NCI-H510A (cell line): ENCODE data around the gene IGSF3.

ENCODE experiments used
- DNase-seq: peaks from one replicate; lab custom pipeline; 2025; lab: John Stamatoyannopoulos, UW

Gene IGSF3

DNA sequence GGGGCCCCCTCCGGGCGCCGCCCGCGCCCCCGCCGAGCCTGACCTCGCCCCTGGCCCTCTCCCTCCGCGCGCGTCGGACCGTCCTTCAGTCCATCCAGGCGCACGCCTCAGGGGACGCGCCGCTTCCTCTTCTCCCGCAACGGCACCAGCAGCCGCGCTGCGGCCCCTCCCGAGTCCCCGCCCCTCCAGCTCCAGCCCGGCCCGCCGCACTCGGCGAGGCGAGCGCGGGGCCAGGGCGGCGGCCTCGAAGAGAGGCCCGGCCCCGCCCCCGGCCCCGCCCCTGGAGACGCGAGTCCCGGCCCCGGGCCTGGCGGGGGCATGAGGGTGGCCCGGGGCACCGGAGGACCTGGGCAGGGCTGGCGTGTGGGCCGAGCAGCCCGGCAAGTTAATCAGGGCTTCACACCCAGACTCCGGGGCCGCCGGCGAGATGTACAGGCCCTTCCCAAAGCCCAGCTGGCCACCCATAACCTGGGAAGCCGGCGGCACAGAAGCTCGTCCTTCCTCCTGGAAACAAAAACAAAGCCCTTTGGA is at the start of gene IGSF3:
TSS of gene IGSF3 (minus strand) at position 159 of the 531 bp plus-strand sequence. CDS start 1,407 bp downstream, outside the sequence.
- DNase-seq: peak; percentile 77

DNA sequence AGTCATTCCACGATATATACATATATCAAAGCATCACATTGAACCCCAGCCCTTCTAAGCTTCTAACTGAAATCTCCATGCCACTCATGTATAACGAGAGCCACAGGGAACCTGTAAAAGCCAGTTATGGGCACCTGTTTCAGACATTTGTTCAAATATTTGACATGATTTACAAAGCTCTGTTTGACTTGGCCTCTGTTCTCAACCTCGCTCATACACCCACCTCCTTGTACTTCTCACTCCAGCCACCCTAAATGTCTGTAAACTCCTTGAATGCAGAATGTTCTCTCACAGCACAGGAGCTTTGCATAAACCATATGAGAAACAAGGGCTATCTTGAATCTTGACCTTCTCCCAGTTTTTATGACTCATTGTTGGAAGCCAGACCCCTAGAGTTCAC is 49.8 kb upstream of the IGSF3 start:
- no peak for DNase-seq

DNA sequence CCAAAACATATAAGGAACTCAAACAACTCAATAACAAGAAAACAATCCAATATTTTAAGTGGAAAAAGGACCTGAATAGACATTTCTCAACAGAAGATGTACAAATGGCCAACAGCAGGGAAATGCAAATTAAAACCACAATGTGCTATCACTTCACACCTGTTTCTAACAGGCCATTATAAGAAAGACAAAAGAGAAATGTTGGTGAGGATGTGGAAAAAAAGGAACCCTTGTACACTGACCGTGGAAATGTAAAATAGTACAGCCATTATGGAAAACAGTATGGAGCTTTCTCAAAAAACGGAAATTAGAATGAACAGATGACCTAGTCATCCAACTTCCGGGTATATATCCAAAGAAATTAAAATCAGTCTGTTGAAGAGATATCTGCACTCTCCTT is 48.9 kb upstream of the IGSF3 start:
- DNase-seq: no peak

DNA sequence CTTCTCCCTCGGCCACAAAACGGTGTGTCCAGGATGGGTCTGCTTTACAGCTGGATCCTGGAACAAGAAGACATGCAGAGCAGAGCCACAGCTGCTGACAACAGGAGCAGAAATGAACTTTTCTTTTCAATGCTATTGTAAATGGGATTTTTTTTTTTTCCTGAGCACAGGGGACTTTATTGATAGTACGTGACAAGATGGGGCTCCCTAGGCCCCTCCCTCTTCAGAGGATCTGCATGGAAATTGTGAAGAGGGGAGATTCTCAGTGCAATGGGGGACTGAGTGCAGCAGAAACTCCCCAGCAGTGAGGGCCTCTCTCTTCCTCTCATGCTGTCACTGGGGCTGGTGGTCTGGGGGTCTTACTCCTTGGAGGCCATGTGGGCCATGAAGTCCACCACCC is 45.9 kb upstream of the IGSF3 start:
- DNase-seq: no peak

DNA sequence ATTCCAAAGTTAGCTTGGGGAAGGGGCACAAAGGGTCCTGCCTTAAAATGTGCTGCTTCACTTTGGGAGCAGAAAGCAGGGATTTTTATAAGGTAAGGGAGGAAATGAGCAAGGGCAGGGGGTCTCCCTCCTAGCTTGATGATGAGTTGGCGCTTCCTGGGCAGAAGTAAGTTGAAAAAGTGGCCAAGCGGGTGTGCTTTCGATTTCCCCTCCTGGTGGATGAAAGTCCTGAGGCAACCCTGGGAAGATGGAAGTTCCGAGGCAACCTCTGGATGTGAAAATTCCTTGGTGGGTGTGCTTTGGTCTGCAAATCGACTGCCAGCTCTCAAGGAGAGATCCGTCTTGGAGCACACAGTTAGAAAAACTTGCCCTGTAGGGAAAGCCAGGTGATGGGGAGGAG is 45.0 kb upstream of the IGSF3 start:
- no peak for DNase-seq

- peak; percentile 49 for DNase-seq
Measured at GRCh38 chr1:116711263-116711840, 43.8 kb upstream of the IGSF3 start.

DNA sequence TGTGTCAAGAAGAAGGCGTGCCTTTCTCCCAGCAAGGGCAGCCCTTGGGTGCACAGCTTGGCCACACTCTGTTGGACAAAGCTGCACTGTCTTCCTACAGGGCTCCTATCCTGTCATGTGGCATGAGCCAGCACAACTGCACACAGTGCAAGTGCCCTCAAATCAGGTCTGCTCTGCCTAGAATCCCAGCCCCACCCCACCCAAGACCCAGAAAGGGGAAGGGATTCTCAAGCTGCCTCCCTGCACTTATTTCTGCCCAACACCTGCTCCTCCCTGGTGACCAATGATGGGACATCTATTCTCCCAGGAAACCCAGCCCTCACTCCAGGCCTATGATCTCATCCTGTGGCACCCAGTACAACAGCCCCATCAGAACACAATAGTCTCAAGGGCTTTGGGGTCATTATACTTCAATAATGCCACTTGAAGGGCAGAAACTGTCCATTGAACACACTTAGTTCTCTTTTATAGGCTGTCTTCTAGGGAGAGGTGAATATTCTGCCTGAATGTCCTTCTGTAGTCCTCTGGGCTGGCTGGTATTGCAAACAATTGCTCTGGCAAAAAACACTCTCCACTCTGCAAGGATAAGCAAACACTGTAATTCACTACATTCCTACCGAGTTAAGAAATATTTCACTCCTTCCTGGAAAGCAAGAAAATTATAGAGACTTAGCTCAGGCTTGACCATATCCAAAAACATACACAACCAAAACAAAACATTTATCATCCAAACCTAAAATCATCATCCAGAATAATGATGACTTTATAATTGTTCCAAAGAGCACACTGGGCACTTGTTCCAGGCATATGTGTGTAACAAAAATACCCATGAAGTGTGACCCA is 43.1 kb upstream of the IGSF3 start:
- DNase-seq: peak; percentile 72

DNA sequence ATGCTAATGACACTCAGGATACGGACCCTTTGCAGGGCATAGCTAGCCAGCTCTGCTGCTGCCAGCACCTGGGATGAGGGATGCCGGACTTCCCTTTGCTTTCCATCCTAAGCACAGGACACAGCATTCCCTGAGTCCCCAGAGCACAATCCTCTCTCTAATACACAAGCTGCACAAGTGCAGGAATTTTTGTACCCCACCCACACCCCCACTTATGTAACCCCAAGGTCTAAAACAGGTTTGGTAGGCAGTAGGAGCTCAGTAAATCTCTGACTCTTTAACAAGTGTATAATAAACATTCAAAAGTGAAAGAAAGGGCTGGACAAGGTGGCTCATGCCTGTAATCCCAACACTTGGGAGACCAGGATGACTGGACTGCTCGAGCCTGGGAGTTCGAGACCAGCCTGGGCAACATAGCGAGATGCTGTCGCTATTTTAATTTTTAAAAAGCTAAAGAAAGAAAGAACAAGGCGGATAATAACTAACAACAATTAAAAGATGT is 42.2 kb upstream of the IGSF3 start:
- no peak for DNase-seq

DNA sequence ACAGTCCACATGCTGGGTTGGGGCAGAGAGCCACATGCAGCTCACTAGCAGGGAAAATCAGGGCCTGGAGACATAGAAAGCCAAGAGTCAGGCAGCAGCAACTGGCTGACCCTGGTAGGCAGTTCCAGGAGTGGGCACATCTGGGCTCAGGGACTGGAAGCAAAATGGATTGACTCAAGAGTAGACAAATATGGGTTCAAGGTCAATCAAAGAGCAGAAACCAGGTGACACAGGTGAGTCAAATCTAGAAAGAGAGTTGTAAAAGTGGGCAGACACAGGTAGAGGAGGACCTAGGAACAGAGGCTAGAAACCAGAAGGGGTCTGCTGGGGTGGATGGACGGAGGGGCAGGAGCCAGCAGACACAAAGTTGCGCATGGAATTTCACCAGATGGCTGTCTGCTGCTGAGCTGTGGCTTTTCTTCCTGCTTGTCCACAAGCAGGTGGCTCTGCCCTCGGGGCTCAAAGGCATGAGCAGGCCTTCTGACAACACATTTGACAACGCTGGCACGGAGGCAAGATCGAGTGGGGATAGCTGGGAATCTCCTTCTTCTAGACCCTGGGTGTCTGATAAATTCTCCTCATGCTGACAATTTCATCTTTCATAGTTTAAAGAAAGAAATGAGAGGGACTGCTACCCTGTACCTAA is 40.8 kb upstream of the IGSF3 start:
- DNase-seq: no peak

- DNase-seq: no peak
Measured at GRCh38 chr1:116706841-116707240, 39.3 kb upstream of the IGSF3 start.

DNA sequence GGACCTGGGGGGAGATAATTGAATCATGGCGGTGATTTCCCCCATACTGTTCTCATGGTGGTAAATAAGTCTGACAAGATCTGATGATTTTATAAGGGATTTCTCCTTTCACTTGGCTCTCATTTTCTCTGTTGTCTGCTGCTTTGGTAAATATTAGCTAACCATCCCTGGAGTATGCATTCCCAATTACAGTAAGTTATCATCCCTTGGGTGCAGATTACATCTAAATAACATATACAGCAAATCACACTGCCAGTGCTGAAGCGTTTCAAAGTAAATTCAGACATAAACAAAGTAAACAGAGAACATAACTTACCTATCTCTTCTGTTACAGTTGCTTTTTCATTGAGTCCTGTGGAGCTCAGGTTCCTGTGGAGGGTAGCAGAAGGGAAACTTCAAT is 38.6 kb upstream of the IGSF3 start:
- DNase-seq: no peak

DNA sequence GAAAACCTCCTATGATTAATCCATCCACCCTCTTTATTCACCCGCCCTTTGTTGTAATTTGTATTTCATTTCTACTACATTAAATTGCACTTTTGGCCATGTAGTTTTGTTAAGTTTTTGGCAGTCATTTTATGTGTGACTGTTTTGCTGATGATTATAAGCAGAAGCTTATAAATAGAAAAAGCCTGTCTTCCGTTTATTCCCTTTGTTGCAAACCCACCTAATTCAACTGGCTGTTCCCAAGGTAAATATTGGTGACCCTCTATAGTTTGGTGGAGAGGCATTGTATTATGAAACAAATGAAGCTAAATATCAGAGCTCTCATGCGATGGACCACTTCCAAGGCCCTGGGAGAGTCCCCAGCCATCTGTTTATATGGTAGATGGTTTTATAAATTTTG is 36.7 kb upstream of the IGSF3 start:
- no peak for DNase-seq

DNA sequence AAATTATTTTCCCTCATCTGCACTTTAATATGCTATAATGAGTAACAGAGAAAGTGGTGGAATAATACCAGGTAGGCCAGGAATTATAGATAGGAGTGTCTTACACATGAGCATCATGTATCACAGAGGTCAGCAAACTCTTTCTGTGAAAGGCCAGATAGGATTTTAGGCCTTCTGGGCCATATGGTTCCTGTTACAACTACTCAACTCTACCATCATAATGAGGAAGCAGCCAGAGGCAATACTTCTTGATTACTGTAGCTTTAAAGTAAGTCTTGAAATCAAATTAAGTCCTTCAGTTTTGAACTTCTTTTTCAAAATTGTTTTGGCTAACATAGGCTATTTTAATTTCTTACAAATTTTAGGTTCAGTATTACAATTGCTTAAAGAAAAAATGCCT is 32.1 kb upstream of the IGSF3 start:
- no peak for DNase-seq

DNA sequence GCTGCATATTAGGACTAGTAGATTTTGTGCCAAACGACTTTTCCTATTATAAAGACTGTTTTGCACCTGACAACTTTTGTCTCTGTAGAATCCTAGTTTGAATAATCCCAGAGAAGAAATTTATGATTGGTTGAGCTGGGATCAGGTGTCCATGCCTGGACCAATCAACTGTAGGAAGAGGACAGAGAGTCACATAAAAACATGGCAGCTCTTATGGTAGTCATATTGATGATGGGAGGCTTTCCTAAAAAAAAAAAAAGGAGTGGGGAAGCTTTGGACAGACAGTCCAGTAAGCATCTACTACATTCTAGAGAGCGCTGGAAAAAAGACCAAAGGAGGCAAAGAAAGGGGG is 30.7 kb upstream of the IGSF3 start:
- DNase-seq: no peak

DNA sequence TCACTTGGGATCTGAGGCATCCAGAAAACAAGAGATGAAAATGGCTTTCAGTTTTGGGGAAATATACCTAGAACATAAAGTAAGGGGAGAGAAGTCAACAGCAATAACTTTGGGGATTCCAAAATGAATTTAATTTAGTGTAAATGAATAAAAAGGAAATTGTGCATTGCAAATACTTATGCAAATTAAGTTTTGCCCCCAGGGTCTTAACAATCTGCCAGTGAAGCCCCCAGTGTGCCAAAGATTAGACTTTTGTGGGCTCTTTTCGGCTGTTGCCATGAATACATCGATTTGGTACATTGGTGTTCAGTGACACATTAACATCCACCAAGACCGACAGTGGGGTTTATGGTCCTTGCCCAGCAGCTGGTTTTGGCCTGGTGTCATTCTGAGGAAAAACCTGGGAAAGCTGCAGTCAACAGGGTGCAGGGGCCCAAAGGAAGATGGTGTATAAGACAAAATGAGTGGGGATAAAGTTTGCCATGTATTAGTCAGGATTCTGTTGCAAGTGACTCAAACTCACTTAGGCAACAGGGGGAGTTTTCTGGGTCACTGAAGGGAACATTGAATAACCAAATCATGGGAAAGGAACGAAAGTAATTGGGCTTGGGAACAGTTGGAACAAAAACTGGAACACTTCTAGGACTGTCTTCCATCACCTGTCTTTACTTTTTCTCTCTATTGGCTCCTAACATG is 30.2 kb upstream of the IGSF3 start:
- no peak for DNase-seq

DNA sequence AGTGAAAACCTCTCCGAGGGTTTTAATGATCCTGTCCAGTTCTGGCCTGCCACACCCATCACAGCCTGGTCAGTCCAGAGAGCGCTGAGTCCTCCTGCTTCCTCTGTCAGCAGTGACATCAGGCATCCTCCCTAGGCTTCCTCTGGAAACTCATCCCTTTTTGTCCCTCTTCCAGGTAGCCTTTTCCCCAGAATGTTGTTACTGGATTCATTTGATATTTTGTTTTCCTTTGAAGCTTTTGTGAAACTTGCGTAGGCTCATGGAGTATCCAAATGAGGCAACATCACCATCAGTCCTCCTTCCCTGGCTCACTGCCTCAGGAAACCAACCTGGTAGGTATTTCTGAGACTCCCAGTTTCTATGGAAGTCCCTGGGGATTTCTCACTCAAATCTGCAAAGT is 27.0 kb upstream of the IGSF3 start:
- no peak for DNase-seq

DNA sequence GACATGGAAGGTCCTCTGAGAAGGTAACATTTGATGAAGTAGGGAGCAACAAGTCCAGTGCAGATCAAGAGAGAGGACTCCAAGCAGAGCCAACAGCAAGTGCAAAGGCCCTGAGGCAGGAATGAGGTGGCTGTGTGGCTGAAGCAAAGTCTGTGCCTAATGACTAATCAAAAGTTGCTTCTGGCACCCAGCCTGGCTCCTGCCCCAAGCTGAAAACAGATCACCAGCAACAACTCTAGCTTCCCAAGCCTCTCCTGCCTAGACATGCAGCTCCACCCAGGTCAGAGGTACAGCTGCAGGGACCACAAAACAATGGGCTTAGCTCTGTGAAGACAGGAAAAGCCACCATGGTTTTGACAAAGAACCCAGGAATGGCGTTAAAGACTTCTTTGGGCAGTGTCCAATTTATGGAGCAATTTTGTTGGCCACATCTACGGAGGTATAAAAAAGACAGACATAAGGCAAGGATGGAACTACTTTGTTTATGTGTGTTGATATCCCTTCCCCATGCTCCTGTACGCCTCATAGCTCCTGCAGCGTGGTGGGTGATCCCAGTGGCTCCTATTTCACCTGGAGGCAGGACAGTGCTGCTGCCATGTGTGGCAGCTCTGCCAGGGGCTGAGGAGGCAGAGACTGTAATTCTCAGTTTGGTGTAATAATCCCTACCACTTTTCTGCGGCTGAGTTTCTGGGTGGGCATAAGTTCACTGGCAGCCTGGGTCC is 26.4 kb upstream of the IGSF3 start:
- DNase-seq: no peak

DNA sequence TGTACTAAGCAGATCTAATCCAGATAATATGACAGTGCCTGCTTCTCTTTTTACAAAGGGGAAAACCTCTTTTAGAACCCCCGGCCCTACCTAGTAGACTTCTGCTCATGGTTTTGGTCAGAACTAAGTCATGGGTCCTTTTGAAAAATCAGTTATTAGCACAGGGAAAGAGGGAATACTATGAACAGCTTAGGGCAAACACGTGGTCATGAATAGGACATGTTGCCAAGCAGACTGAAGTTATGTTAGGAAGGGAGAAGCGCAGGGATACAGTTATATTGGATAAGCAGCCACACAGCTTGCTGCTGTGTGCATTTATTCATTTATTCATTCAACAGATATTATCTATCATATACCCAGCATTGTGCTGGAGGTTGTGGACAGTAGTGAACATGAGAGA is 25.3 kb upstream of the IGSF3 start:
- DNase-seq: no peak

DNA sequence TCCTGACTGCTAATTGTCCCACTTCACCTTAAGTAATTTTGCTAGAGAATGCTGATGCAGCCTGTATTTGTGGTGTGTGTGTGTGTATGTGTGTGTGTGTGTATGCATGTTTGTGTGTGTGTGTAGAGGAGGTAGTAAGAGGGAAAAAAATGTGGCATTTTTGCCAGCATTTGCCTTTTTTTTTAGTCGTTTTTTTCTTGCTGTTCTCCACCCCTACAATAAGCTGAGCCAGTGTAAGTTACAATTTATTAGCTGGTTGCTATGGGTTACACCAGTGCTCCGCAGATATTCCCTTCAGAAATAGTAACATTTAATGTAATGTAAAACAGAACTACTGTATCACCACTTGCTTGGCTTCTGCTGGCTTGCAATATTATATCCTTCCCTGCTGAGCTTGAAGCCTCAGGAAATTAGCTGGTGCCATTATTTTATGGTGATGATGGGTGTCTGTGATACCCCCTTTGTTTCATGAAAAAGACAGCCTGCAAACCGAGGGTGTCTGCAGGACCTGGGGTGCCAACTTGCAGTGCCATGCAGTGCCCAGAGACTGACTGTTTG is 23.4 kb upstream of the IGSF3 start:
- no peak for DNase-seq

DNA sequence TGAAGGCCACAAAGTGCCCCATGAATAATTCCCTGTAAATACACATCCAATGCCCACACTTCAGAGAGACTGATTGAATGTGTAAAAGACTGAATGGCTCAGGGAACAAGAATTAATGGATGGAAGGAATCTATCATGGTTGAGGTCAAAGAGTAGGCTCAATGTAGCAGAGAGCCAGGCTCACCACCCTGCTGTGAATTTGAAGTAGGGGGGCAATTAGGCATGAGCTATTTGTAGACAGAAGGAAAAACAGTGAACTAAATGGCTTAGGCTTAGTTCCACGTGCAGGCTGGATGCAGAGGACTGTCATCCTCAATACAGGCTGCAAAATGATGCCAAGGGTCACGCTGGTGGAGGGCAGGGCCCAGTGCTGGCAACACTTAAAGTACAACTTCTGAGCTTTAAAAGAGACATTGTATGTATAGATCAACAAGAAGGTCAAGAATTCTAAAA is 22.9 kb upstream of the IGSF3 start:
- no peak for DNase-seq

DNA sequence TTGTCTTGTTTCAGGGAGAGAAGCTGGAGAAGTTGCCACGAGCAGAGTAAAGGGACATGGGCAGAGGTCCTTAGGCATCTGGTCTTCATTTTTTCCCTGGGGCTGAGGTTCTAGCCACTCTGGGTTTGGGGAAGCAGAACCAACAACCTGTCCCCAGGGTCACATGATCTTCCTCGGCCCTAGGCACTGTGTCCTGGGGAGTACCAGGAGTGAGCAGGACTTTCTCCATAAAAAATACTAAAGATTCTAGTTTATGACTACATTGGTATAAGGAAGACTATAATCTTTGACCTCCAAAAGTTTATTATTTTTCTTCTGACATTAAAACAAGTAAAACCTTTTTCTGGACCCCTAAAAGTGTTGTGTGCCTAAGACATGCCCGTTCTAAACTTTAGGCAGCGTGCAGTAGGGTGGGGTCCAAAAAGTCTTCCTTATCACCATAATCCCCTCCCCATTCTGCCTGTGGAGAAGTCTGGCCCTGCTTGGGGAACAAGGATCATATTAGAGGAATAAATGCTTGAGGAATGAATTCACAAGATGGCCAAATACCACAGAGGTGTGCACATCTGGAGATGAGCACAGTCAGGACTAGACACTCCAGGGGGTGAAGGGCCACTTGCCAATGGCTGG is 19.3 kb upstream of the IGSF3 start:
- no peak for DNase-seq
